IPS-11a (cell line): ENCODE measurements around the gene GMPR2.

ENCODE experiments used
- H3K4me3 ChIP-seq: one replicate; pipeline ENCODE4 v1.5.1; 2013; ENCODE audit warnings: low read depth, low read length, control low read depth

The GMPR2 gene

DNA sequence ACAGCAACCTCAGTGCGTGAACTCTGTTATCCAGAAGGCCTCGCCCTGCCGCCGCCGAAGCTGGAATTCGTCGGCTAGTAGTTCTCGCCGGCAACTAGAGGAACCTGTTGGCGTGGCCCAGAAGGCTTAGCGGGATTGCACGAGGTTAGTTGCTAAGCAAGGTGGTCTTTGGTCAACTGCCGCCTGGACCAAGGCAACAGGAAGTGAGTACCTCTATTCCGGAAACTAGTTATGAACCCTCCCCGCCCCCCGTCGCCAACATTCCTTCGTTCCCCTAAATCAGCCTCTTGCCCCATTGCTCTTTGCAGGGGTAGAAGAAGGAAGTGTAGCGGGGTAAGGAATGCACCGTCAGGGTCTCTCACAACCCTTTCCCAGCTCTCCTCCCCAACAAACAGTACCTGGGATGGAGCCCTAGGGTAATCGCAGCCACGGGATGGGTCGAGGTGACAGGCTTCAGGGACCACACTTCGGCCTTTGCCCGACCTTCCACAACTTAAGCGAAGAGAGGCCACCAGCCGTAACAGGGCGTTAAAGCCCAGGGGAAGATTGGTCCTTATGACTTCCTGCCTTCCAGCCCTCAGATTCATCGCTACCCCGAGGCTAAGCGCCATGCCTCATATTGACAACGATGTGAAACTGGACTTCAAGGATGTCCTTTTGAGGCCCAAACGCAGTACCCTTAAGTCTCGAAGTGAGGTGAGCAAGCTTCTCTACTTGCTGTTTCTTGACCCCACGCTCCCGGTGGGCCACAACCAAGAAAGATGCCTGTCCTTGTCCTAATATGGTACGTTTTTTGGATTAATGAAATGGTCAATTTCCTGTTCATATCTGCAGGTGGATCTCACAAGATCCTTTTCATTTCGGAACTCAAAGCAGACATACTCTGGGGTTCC is at the start of gene GMPR2:
Gene GMPR2 (plus strand): TSS at position 285 of the 893 bp plus-strand sequence. CDS start 325 bp downstream, at position 610.
- peak within 1 kb of the TSS; percentile 97 for H3K4me3 ChIP-seq

- H3K4me3 ChIP-seq: no peak overlapping the region
Measured at GRCh38 chr14:24183014-24183481, 49.7 kb upstream of the GMPR2 start.

DNA sequence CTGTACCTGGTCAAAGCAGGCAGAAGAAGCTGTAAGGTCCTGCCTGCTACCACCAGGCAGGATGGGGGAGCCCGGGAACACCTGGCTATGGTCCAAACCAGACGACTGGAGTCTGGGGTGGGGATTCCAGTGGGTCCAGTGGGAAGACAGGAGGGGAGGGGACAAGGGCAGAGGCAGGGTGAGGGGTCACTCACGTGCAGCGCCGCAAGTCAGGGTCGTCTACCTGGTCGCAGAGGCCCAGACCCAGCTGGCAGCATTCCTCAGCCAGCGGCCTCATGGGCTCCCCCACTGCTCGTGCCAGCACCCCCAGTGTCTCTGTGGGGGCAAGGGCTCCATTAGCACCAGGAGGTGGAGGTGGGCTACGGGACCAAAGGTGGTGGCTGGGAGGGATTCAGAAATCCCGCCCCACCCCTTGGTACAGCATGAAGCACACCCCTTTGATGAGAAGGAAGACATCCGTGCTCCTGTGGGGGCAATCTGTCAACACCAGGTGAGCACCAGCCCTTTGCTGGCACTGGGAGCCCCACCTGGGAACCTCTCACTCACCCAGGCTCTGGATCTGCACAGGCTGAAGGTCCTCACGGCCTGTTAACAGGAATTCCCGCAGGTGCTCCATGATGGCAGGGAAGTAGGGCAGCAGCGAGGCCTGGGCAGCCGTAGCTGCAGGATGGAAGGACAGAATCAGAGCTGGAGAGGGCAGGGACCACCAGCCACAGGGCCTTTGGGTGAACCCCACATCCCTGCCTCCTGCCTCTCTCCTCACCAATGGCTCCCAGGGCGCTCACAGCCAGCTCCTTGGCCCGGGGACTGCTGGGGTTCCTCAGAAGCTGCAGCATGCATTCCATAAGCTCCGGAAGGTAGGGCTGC is 48.4 kb upstream of the GMPR2 start:
- no peak overlapping the region for H3K4me3 ChIP-seq

DNA sequence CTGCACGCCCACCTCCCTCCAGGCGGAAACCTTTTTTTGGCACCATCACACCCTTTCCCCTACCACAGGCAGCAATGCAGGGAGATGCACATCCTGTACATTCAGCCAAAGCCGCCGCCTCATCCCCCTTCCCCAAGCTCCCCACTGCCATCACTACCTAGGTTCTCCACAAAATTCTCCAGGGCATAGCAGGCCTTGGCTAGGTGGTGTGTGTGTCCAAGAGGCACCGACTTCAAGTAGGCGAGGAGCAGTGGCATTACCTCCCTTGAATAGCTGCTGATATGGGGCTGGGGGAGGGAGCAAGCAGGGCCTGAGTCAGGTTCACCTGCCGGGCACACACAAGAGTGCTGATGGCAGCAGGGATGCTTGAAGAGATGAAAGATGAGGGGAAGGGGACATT is 47.7 kb upstream of the GMPR2 start:
- no peak overlapping the region for H3K4me3 ChIP-seq

GRCh38 chr14:24185741-24186140 is 47.0 kb upstream of the GMPR2 start:
- H3K4me3 ChIP-seq: no peak overlapping the region

DNA sequence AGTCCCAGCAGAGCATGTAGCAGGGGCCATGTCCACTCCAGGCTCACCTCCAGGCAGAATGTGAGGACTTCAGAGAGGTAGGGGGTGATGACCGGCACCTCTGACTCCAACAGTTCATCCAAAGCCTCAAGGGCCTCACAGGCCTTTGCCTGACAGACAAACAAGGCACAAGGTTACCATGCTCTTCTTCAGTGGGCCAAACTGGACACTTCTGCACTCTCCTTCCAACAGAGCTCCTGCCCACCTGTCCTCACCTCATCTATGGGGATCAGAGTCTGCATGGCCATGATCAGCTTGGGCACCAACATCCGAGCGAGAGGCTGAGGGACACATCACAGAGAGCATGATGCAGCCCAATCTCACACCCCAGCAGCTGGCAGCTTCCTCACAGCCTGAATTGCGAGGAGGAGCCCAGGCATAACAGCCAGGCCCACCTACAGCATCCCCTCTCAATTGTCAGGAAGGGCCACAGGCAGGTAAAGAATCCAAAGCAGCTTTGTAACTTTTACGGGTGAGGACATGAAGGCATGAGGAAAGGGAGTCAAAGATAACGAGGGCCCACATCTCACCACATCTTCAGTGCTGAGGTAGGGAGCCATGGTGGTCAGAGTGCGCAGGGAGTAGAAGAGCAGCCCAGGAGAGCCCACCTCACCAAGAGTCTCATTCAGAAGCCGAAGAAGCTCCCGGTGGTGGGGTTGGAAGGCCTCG is 45.7 kb upstream of the GMPR2 start:
- no peak overlapping the region for H3K4me3 ChIP-seq

DNA sequence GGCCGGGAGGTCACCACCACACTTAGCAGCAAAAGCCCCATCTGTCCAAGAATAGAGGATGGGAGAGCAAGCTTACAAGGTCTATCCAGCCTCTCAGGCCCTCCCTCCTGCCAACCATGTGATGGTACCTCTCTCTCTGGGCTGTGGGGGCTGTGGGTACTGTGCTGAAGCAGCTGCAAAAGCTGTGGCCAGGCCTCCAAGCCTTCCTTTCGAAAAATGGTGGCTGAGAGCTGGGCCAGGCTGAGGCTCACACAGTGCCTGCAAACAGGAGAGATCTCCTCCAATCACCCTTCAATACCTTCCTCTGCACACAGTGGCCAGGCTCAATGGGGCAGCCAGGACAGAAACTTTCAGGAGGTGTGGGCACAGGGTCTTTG is 45.2 kb upstream of the GMPR2 start:
- no peak overlapping the region for H3K4me3 ChIP-seq

- peak within 1 kb of the TSS; percentile 69 for H3K4me3 ChIP-seq
Measured at GRCh38 chr14:24188251-24189058, 44.3 kb upstream of the GMPR2 start, which contains the start of gene IPO4. IPO4 (minus strand) TSS chr14:24188816; CDS start chr14:24188787, 29 bp downstream.

- H3K4me3 ChIP-seq: peak overlapping the region; percentile 21
Measured at GRCh38 chr14:24189059-24189375, 43.7 kb upstream of the GMPR2 start.

DNA sequence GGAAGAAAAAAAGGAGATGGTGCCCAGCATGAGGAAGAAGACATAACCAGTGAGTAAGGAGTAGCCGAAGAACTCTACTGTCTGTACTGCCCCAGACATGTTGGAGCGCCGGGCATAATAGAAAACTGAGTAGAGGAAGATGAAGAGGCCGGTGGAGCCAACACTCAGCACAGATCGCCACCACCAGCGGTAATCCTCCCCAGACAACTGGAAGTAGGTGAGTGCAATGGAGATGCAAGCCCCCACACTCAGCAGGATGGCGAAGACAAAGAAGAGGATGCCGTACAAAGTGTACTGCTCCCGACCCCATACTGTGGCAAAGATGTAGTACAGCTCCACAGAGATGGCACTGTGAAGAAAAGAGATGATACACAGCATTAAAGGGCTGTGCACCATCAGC is 43.3 kb upstream of the GMPR2 start:
- H3K4me3 ChIP-seq: no peak overlapping the region

DNA sequence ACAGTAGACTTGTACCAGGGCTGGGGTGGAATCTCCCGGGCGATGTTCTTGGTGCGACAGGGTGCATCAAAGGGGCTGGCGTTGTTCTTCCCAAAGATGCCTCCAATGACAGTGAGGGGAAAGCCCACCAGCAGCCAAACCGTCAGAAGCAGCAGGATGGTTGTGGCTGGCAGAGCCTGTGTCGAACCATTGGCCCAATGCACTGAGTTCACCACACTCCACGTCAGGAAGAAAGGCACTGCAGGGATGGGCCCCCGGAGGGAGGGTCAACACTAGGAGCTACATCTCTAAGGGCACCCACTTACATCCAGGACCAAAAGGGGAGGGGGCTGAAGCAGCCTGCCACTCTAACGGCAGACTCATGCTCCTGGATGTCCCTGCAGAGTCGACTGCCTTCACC is 42.3 kb upstream of the GMPR2 start:
- no peak overlapping the region for H3K4me3 ChIP-seq

DNA sequence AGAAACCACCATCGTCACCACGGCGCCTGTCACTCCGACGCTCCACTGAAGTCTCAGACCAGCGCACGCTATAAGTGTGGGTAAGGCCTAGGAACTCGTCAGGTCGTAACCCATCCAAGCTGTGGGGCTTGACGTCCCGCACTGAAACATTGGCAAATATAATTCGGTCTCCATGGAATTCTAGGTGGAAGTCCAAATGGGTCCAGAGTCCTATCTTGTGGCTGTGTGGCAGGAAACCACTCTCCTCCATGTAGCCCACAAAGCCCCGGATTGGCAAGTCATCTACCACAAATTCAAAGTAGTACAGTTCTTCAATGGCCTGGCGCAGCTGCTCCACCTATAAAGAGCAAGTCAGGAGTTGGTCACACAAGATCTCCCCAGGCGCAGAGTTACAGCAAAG is 39.8 kb upstream of the GMPR2 start:
- H3K4me3 ChIP-seq: no peak overlapping the region

- H3K4me3 ChIP-seq: peak overlapping the region; percentile 82
Measured at GRCh38 chr14:24194186-24194872, 38.4 kb upstream of the GMPR2 start.

GRCh38 chr14:24194873-24195185 is 37.9 kb upstream of the GMPR2 start:
- peak overlapping the region; percentile 82 for H3K4me3 ChIP-seq

GRCh38 chr14:24195186-24196070 is 37.3 kb upstream of the GMPR2 start, which contains the start of gene TM9SF1:
TM9SF1 (minus strand) TSS chr14:24195441; CDS start chr14:24195019, 422 bp downstream.
- peak within 1 kb of the TSS; percentile 82 for H3K4me3 ChIP-seq

- peak overlapping the region; percentile 82 for H3K4me3 ChIP-seq
Measured at GRCh38 chr14:24196071-24197055, 36.4 kb upstream of the GMPR2 start.

GRCh38 chr14:24197056-24197450 is 35.7 kb upstream of the GMPR2 start:
- H3K4me3 ChIP-seq: no peak overlapping the region
